DMS153 (cell line): ENCODE data around the gene SLC66A2.

Experiments used
- DNase-seq: peaks from one replicate; lab custom pipeline; 2025; lab: John Stamatoyannopoulos, UW

SLC66A2 gene

GRCh38 chr18:79950515-79951341, 725 bp downstream of the SLC66A2 start:
- no peak for DNase-seq

- no peak for DNase-seq
Observed at GRCh38 chr18:79949697-79950487, 1.6 kb downstream of the SLC66A2 start.

GRCh38 chr18:79948719-79949411, 2.6 kb downstream of the SLC66A2 start:
- DNase-seq: no peak

- DNase-seq: no peak
Observed at GRCh38 chr18:79947881-79948610, 3.4 kb downstream of the SLC66A2 start.

- DNase-seq: no peak
Observed at GRCh38 chr18:79947054-79947755, 4.2 kb downstream of the SLC66A2 start.

GRCh38 chr18:79945118-79946042, 6.1 kb downstream of the SLC66A2 start:
- no peak for DNase-seq

GRCh38 chr18:79944746-79945117, 6.7 kb downstream of the SLC66A2 start:
- no peak for DNase-seq

GRCh38 chr18:79944126-79944731, 7.2 kb downstream of the SLC66A2 start:
- DNase-seq: no peak

- no peak for DNase-seq
Observed at GRCh38 chr18:79943608-79944125, 7.8 kb downstream of the SLC66A2 start.

GRCh38 chr18:79942786-79943607, 8.5 kb downstream of the SLC66A2 start:
- no peak for DNase-seq

GRCh38 chr18:79942211-79942610, 9.2 kb downstream of the SLC66A2 start:
- DNase-seq: no peak

GRCh38 chr18:79941473-79942119, 9.9 kb downstream of the SLC66A2 start:
- DNase-seq: no peak

- no peak for DNase-seq
Observed at GRCh38 chr18:79940814-79941472, 10.5 kb downstream of the SLC66A2 start.

GRCh38 chr18:79940126-79940813, 11.2 kb downstream of the SLC66A2 start:
- DNase-seq: no peak

GRCh38 chr18:79939096-79939495, 12.4 kb downstream of the SLC66A2 start:
- no peak for DNase-seq

- no peak for DNase-seq
Observed at GRCh38 chr18:79938196-79938595, 13.3 kb downstream of the SLC66A2 start.
